Loucy (cell line): ENCODE data around the gene YOD1.

Experiments used
- H2AFZ ChIP-seq: fragments of 200-600 bp; sonication (generic); 2 replicates; pipeline ENCODE4 v1.6.0; 2016; ENCODE audit warnings: antibody characterized with exemption, mild to moderate bottlenecking, low read length, moderate library complexity
- H3F3A ChIP-seq: fragments of 200-600 bp; 2 replicates; pipeline ENCODE4 v1.6.0; 2016; ENCODE audit warnings: antibody characterized with exemption, low read depth, mild to moderate bottlenecking
- H3K27me3 ChIP-seq: fragments of 200-600 bp; sonication (generic); 2 replicates; pipeline ENCODE4 v1.6.1; 2014; ENCODE audit warnings: low read length, mild to moderate bottlenecking; ENCODE audit not compliant: insufficient read depth, poor library complexity, severe bottlenecking
- H3K36me3 ChIP-seq: fragments of 200-600 bp; sonication (generic); 2 replicates; pipeline ENCODE4 v1.6.1; 2016; ENCODE audit warnings: low read length; ENCODE audit not compliant: insufficient read depth
- H3K4me1 ChIP-seq: fragments of 200-600 bp; sonication (generic); 2 replicates; pipeline ENCODE4 v1.5.1; 2014; ENCODE audit warnings: low read length, mild to moderate bottlenecking; ENCODE audit not compliant: insufficient read depth, poor library complexity, severe bottlenecking
- H3K4me2 ChIP-seq: fragments of 200-600 bp; sonication (generic); 2 replicates; pipeline ENCODE4 v1.6.0; 2014; ENCODE audit warnings: antibody characterized with exemption, low read length, low read depth, mild to moderate bottlenecking; ENCODE audit not compliant: poor library complexity, severe bottlenecking
- H3K4me3 ChIP-seq: fragments of 200-600 bp; sonication (generic); 2 replicates; pipeline ENCODE4 v1.5.1; 2014; ENCODE audit warnings: low read length, mild to moderate bottlenecking, mixed read lengths; ENCODE audit not compliant: poor library complexity, severe bottlenecking
- H3K79me2 ChIP-seq: fragments of 200-600 bp; sonication (generic); 2 replicates; pipeline ENCODE4 v1.6.1; 2014; ENCODE audit warnings: low read length; ENCODE audit not compliant: insufficient read depth
- H3K9ac ChIP-seq: fragments of 200-600 bp; sonication (generic); 2 replicates; pipeline ENCODE4 v1.6.0; 2014; ENCODE audit warnings: mild to moderate bottlenecking, low read depth, low read length, moderate library complexity; ENCODE audit not compliant: poor library complexity, severe bottlenecking
- H3K9me2 ChIP-seq: fragments of 200-600 bp; sonication (generic); replicated peaks from 2 replicates; pipeline ENCODE4 v1.6.1; 2016; ENCODE audit warnings: low read depth, low read length, mixed read lengths
- H3K9me3 ChIP-seq: fragments of 200-600 bp; sonication (generic); 2 replicates; pipeline ENCODE4 v1.6.1; 2014; ENCODE audit warnings: mild to moderate bottlenecking, antibody characterized with exemption, low read length, low read depth; ENCODE audit not compliant: insufficient read depth
- H4K20me1 ChIP-seq: fragments of 200-600 bp; sonication (generic); 2 replicates; pipeline ENCODE4 v1.6.0; 2014; ENCODE audit warnings: antibody characterized with exemption, low read length, mild to moderate bottlenecking; ENCODE audit not compliant: insufficient read depth, poor library complexity, severe bottlenecking
- EZH2phosphoT487 ChIP-seq: fragments of 200-600 bp; IDR thresholded peaks from 2 replicates; pipeline ENCODE4 v1.6.1; 2018; ENCODE audit warnings: antibody characterized with exemption, mild to moderate bottlenecking, moderate library complexity, borderline replicate concordance
- TF ChIP-seq, protein P1 (sequence below): fragments of 200-600 bp; sonication (generic); conservative IDR thresholded peaks from 2 replicates; pipeline ENCODE4 v1.5.1; 2014; ENCODE audit warnings: mild to moderate bottlenecking, antibody characterized with exemption, low read length

YOD1 gene

GRCh38 chr1:207091200-207091908, 40.3 kb upstream of the YOD1 start:
- no peak for TF ChIP-seq EZH2phosphoT487
- TF ChIP-seq, protein P1, sequence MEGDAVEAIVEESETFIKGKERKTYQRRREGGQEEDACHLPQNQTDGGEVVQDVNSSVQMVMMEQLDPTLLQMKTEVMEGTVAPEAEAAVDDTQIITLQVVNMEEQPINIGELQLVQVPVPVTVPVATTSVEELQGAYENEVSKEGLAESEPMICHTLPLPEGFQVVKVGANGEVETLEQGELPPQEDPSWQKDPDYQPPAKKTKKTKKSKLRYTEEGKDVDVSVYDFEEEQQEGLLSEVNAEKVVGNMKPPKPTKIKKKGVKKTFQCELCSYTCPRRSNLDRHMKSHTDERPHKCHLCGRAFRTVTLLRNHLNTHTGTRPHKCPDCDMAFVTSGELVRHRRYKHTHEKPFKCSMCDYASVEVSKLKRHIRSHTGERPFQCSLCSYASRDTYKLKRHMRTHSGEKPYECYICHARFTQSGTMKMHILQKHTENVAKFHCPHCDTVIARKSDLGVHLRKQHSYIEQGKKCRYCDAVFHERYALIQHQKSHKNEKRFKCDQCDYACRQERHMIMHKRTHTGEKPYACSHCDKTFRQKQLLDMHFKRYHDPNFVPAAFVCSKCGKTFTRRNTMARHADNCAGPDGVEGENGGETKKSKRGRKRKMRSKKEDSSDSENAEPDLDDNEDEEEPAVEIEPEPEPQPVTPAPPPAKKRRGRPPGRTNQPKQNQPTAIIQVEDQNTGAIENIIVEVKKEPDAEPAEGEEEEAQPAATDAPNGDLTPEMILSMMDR, result no peak
- Histone ChIP-seq H3K9me3 (no peaks in the 10 kb centered on the region), H3K36me3 (no peaks in the 10 kb centered on the region), H3K9ac (no peak overlapping the region), H3K4me1 (no peaks in the 10 kb centered on the region), H2AFZ (no peak overlapping the region), H3K4me2 (no peak overlapping the region), H3K4me3 (no peak overlapping the region), H3K27me3 (no peaks in the 10 kb centered on the region), H3K9me2 (no peaks in the 10 kb centered on the region), H3F3A (no peaks in the 10 kb centered on the region), H4K20me1 (no peaks in the 10 kb centered on the region), H3K79me2 (no peaks in the 10 kb centered on the region)

GRCh38 chr1:207089627-207090355, 38.8 kb upstream of the YOD1 start:
- no peaks in the 10 kb centered on the region for H3K9me2 ChIP-seq
- no peaks in the 10 kb centered on the region for H3K4me1 ChIP-seq
- no peaks in the 10 kb centered on the region for H3K79me2 ChIP-seq
- H2AFZ ChIP-seq, result no peak overlapping the region
- no peak overlapping the region for H3K4me3 ChIP-seq
- H3K9ac ChIP-seq, result no peak overlapping the region
- TF ChIP-seq, protein P1, result no peak
- TF ChIP-seq EZH2phosphoT487, result no peak
- H3K9me3 ChIP-seq, result no peaks in the 10 kb centered on the region
- H4K20me1 ChIP-seq, result no peaks in the 10 kb centered on the region
- H3K27me3 ChIP-seq, result no peaks in the 10 kb centered on the region
- no peak overlapping the region for H3K4me2 ChIP-seq
- no peaks in the 10 kb centered on the region for H3F3A ChIP-seq
- H3K36me3 ChIP-seq, result no peaks in the 10 kb centered on the region

DNA sequence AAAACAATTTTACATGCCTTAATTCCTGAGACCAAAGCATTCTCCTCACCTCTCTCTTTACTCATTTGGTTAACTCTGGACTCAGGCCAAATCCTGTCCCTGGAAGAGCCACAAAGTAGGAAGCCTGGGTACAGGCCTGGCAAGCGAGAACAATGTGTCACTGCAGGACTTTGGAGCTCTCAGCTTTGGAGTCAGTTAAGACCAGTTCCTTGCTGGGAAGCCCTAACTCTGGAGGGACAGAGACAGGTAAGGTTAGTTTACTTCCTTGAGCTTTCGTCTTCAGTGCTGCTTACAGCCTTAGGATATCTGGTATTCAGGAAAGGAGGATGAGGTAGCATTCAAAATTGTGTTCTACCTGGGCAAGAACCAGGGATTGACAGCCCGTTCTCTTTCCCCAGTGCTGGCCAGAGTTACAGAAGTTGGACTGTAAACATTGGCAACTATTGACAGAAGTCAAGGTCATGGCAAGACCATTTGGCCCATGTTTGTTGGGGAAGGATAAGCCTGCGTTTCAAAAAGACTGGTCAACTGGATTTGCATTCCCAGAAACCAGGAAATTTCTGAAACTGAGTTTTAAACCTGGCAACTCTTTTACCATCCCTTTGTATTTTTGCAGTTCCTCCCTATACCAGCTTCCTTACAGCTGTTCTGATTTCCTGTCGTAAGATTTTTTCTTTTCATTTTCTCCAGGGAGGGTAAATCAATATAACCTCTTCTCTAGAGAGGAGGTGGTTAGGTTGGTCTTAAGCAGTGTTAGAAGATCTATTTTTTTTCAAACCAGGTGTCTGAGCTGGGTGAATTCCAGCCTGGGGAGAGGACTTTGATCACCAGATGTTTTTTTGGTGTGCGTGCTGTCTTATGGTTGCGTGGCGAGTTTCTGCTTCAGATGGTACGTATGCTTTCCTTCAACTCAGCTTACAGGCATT, 38.0 kb upstream of the YOD1 start, which contains the start of gene C4BPB:
Gene C4BPB (plus strand): TSS at position 160 of the 926 bp plus-strand sequence. CDS start 672 bp downstream, at position 832.
- H3K9me3 ChIP-seq, result no peaks in the 10 kb centered on the region
- H3K9me2 ChIP-seq, result no peaks in the 10 kb centered on the region
- H4K20me1 ChIP-seq, result no peaks in the 10 kb centered on the region
- H3K27me3 ChIP-seq, result no peaks in the 10 kb centered on the region
- no peak within 1 kb of the TSS for H3K4me2 ChIP-seq
- H3K4me1 ChIP-seq, result no peaks in the 10 kb centered on the region
- no peak within 1 kb of the TSS for H3K4me3 ChIP-seq
- no peaks in the 10 kb centered on the region for H3F3A ChIP-seq
- no peaks in the 10 kb centered on the region for H3K36me3 ChIP-seq
- no peak within 1 kb of the TSS for H3K9ac ChIP-seq
- H2AFZ ChIP-seq, result no peak within 1 kb of the TSS
- no peaks in the 10 kb centered on the region for H3K79me2 ChIP-seq
- TF ChIP-seq EZH2phosphoT487, result no peak
- TF ChIP-seq, protein P1, result no peak
